Lung (tissue), 12 donors: ENCODE data around the gene AUH. TPM values are rescaled to one million over a fixed set of nuclear protein-coding genes. Genes with fewer than 3 reads are reported as not detected.

Source experiments
- ATAC-seq: fragments of 200-7000 bp; cut with Tn5 transposase; one replicate; pipeline ENCODE4 v1.9.1; 2020; ENCODE audit warnings: moderate number of reproducible peaks; ENCODE audit not compliant: insufficient read depth, low FRiP score
- DNase-seq, 3 donors: peaks; one replicate each; pipeline ENCODE4 v3.0.0-alpha.2; 2013 to 2017
- H3K27ac ChIP-seq, 2 donors: one replicate each; pipeline ENCODE4 v1.5.1; 2013; ENCODE audit warnings: mild to moderate bottlenecking in 2 of 2, moderate library complexity in 2 of 2, control low read depth in 1 of 2, inconsistent platforms in 1 of 2, low read depth in 1 of 2, low read length in 1 of 2
- H3K27me3 ChIP-seq, 3 donors: one replicate each; pipeline ENCODE4 v1.5.1; 2013; ENCODE audit warnings: low read length in 2 of 3; ENCODE audit not compliant: control insufficient read depth in 3 of 3, insufficient read depth in 3 of 3
- H3K36me3 ChIP-seq, 4 donors: one replicate each; pipeline ENCODE4 v1.5.1; 2013; ENCODE audit warnings: low read length in 4 of 4, mild to moderate bottlenecking in 1 of 4, moderate library complexity in 1 of 4; ENCODE audit not compliant: control insufficient read depth in 4 of 4, insufficient read depth in 4 of 4
- H3K4me1 ChIP-seq, 5 donors: one replicate each; pipeline ENCODE4 v1.5.1; 2013; ENCODE audit warnings: low read length in 5 of 5, mild to moderate bottlenecking in 2 of 5, moderate library complexity in 1 of 5; ENCODE audit not compliant: control insufficient read depth in 5 of 5, insufficient read depth in 5 of 5
- H3K4me3 ChIP-seq: one replicate; pipeline ENCODE4 v1.5.1; 2013; ENCODE audit warnings: mild to moderate bottlenecking, control low read depth, moderate library complexity
- H3K9ac ChIP-seq, 2 donors: one replicate each; pipeline ENCODE4 v1.5.1; 2013; ENCODE audit warnings: low read length in 2 of 2, control low read depth in 1 of 2; ENCODE audit not compliant: insufficient read depth in 1 of 2
- H3K9me3 ChIP-seq, 4 donors: one replicate each; pipeline ENCODE4 v1.5.1; 2013; ENCODE audit warnings: low read length in 3 of 4, mild to moderate bottlenecking in 1 of 4, moderate library complexity in 1 of 4; ENCODE audit not compliant: control insufficient read depth in 4 of 4, insufficient read depth in 3 of 4
- WGBS, 2 donors: extraction: QIAGEN DNeasy Blood & Tissue Kit; methylation state at CpG; one replicate each; pipeline ENCODE4 v1.1.7; 2013; 5-methylcytosine and 5-hydroxymethylcytosine counted together
- polyA plus RNA-seq, 2 donors: library from polyadenylated mRNA; stranded (reverse); fragments of 200-250 nt; gene quantifications; one replicate each; pipeline ENCODE4 v1.2.1, GENCODE V29; 2013
- total RNA-seq, 2 donors: library from RNA; depleted of rRNA in 1 of 2; stranded (reverse); fragments of >200 nt in 1 of 2; gene quantifications; one replicate each; pipeline ENCODE4 v1.2.1, GENCODE V29; 2014 to 2021
- TF ChIP-seq, protein P1 (sequence below): IDR thresholded peaks from 2 replicates; pipeline ENCODE4 v1.5.1; 2012; ENCODE audit warnings: mild to moderate bottlenecking; ENCODE audit errors: control extremely low read depth, extremely low read depth
- donor health status: control.
- donor health status: control.
- donor health status: Bipolar disorder and iron deficiency.
- donor health status: healthy.
- donor health status: DM: yes; HTN: yes; CAD: no.

Gene AUH
- total and polyA plus RNA-seq, 4 donors: 10.5 to 76.8 (median 16.2) TPM

DNA sequence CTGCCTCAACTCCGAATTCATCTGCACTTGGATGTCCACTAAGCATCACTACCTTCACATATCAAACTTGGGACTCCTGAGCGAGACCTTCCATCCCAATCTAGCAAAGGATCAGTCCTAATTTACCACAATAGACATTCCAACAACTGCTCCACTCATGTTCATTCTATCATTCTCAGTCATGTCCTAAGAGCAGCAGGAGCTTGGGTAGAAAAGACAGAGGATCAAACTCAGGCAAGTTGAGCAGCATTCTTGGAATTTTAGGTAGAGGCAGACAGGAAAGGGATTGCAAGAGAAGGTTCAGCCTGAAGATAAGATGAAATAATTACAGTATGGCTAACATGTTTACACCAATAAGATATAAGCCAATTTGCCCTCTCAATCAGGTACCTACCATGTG lies 51.7 kb downstream of the AUH start:
- H3K4me3 ChIP-seq: no peak overlapping the region
- ATAC-seq: no peak
- no peaks in the 10 kb centered on the region for H3K27me3 ChIP-seq
- 98 to 100% methylated on average over 2 of the region's 2 CpGs for WGBS, 2 donors
- TF ChIP-seq, protein P1, sequence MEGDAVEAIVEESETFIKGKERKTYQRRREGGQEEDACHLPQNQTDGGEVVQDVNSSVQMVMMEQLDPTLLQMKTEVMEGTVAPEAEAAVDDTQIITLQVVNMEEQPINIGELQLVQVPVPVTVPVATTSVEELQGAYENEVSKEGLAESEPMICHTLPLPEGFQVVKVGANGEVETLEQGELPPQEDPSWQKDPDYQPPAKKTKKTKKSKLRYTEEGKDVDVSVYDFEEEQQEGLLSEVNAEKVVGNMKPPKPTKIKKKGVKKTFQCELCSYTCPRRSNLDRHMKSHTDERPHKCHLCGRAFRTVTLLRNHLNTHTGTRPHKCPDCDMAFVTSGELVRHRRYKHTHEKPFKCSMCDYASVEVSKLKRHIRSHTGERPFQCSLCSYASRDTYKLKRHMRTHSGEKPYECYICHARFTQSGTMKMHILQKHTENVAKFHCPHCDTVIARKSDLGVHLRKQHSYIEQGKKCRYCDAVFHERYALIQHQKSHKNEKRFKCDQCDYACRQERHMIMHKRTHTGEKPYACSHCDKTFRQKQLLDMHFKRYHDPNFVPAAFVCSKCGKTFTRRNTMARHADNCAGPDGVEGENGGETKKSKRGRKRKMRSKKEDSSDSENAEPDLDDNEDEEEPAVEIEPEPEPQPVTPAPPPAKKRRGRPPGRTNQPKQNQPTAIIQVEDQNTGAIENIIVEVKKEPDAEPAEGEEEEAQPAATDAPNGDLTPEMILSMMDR: no peak
- no peaks in the 10 kb centered on the region for H3K9me3 ChIP-seq
- H3K4me1 ChIP-seq: peaks cover 0 to 14% (median 11%) of the 10 kb centered on the region in 5 donors
- H3K36me3 ChIP-seq: peaks cover 0 to 4% (median 2%) of the 10 kb centered on the region in 4 donors
- no peak for DNase-seq
- no peak overlapping the region for H3K9ac ChIP-seq
- H3K27ac ChIP-seq: no peak overlapping the region

DNA sequence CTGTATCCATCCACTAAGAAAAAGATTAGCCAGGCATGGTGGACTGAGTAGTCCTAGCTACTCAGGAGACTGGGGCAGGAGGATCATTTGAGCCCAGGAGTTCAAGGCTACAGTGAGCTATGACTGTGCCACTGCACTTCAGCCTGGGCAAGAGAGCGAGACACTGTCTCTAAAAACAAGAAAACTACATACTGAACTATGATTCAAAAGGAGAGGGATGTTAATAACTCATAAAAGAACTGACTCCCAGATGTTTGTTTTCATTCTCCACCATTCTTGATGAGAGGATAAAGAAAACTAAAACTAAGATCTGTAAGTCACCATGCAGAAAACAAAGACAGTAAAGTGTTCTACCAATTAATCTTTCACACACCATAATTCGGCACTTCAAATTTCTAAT lies 53.5 kb downstream of the AUH start:
- Histone ChIP-seq H3K4me1 (peaks cover 0 to 20% (median 14%) of the 10 kb centered on the region in 5 donors), H3K4me3 (no peak overlapping the region), H3K9ac (peak overlapping the region in 1 of 2 donors; percentile 28), H3K27ac (no peak overlapping the region), H3K9me3 (no peaks in the 10 kb centered on the region), H3K27me3 (no peaks in the 10 kb centered on the region), H3K36me3 (peaks cover 0 to 4% (median 2%) of the 10 kb centered on the region in 4 donors)
- ATAC-seq (no peak), DNase-seq (peak in 2 of 3 donors; percentile 86 to 92)
- 90 to 92% methylated on average over 2 of the region's 2 CpGs for WGBS, 2 donors
- TF ChIP-seq, protein P1: no peak

DNA sequence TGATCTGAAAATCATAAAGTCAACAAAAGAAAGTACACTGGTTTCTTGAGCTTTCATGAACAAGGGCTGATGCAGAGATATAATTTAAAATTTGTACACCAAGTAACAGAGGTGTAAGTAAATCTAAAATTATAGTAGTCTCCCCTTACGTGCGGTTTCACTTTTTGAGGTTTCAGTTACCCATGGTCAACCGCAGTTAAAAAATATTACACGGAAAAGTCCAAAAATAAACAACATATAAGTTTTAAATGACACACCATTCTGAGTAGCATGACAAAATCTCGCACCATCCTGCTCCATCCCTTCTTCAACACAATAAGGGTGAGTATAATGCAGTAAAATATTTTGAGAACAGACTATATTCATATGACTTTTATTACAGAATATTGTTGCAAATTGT lies 54.4 kb downstream of the AUH start:
- 93 to 97% methylated on average over 5 of the region's 5 CpGs for WGBS, 2 donors
- H3K9me3 ChIP-seq: no peaks in the 10 kb centered on the region
- DNase-seq (no peak), ATAC-seq (no peak)
- no peaks in the 10 kb centered on the region for H3K27me3 ChIP-seq
- TF ChIP-seq, protein P1: no peak
- no peak overlapping the region for H3K4me3 ChIP-seq
- H3K36me3 ChIP-seq: peaks cover 0 to 4% (median 2%) of the 10 kb centered on the region in 4 donors
- H3K27ac ChIP-seq: no peak overlapping the region
- H3K4me1 ChIP-seq: peaks cover 0 to 20% (median 14%) of the 10 kb centered on the region in 5 donors
- H3K9ac ChIP-seq: no peak overlapping the region

- H3K4me1 ChIP-seq: peaks cover 0 to 21% (median 20%) of the 10 kb centered on the region in 5 donors
- H3K9ac ChIP-seq: no peak overlapping the region
- ATAC-seq (no peak), DNase-seq (no peak)
- TF ChIP-seq, protein P1: no peak
- no peak overlapping the region for H3K27ac ChIP-seq
- 95% methylated on average over 1 of the region's 1 CpG for WGBS, 2 donors
- no peaks in the 10 kb centered on the region for H3K27me3 ChIP-seq
- H3K36me3 ChIP-seq: peaks cover 0 to 4% (median 2%) of the 10 kb centered on the region in 4 donors
- H3K9me3 ChIP-seq: no peaks in the 10 kb centered on the region
- no peak overlapping the region for H3K4me3 ChIP-seq
These were observed 55.5 kb downstream of the AUH start for GRCh38 chr9:91306296-91306630.
